ENCODE measurements around the gene DOCK6.

GRCh38 chr19:11199517-11199916, 62.8 kb downstream of the DOCK6 start:
- no peak for TF ChIP-seq CTCF (IDR thresholded peaks at IDR 0.05)
- no peak for TF ChIP-seq ZFX (IDR thresholded peaks at IDR 0.05; ENCODE audit: borderline replicate concordance)

Measured in 22Rv1 (cell line).